HUES6 (cell line): ENCODE measurements around the gene ZNF544.
A peak's percentile ranks its signal among the peaks of the same experiment; 100 is the strongest.

ENCODE experiments used
- H3K27ac ChIP-seq: 2 replicates; pipeline ENCODE4 v1.7.0; 2013; ENCODE audit warnings: low read depth, mild to moderate bottlenecking, low read length, inconsistent platforms
- H3K27me3 ChIP-seq: 2 replicates; pipeline ENCODE4 v1.6.1; 2013; ENCODE audit warnings: low read length; ENCODE audit not compliant: control insufficient read depth, insufficient read depth
- H3K36me3 ChIP-seq: 2 replicates; pipeline ENCODE4 v1.6.1; 2013; ENCODE audit warnings: low read length; ENCODE audit not compliant: control insufficient read depth, insufficient read depth
- H3K4me1 ChIP-seq: 2 replicates; pipeline ENCODE4 v1.6.1; 2013; ENCODE audit warnings: low read length; ENCODE audit not compliant: control insufficient read depth, insufficient read depth
- H3K4me3 ChIP-seq: 2 replicates; pipeline ENCODE4 v1.5.1; 2013; ENCODE audit warnings: low read depth, low read length
- H3K9ac ChIP-seq: one replicate; pipeline ENCODE4 v1.6.1; 2013; ENCODE audit warnings: mild to moderate bottlenecking, low read length
- H3K9me3 ChIP-seq: 2 replicates; pipeline ENCODE4 v1.6.1; 2013; ENCODE audit warnings: low read depth, low read length; ENCODE audit not compliant: control insufficient read depth, insufficient read depth

ZNF544 gene

GRCh38 chr19:58277748-58278540 is 49.2 kb downstream of the ZNF544 start:
- Histone ChIP-seq H3K27me3 (no peaks in the 10 kb centered on the region), H3K4me3 (peak overlapping the region; percentile 95), H3K4me1 (peaks cover 6% of the 10 kb centered on the region), H3K36me3 (peaks cover 35% of the 10 kb centered on the region), H3K27ac (peak overlapping the region; percentile 72), H3K9ac (peak overlapping the region; percentile 88), H3K9me3 (peaks cover 18% of the 10 kb centered on the region; the same call in 1 of the 2 replicates)

- Histone ChIP-seq H3K4me3 (peak within 1 kb of the TSS; percentile 95), H3K4me1 (peaks cover 6% of the 10 kb centered on the region), H3K27me3 (no peaks in the 10 kb centered on the region), H3K27ac (peak within 1 kb of the TSS; percentile 85), H3K9ac (peak within 1 kb of the TSS; percentile 88), H3K9me3 (peaks cover 16% of the 10 kb centered on the region; the same call in 1 of the 2 replicates), H3K36me3 (peaks cover 35% of the 10 kb centered on the region)
Observed at GRCh38 chr19:58278541-58279041, 49.9 kb downstream of the ZNF544 start, which contains the start of gene ZNF8. Gene ZNF8 (plus strand): TSS chr19:58278955. CDS start chr19:58279082, 127 bp downstream.

- H3K9ac ChIP-seq: peak overlapping the region; percentile 88
- no peaks in the 10 kb centered on the region for H3K27me3 ChIP-seq
- peak overlapping the region; percentile 85 for H3K27ac ChIP-seq
- peak overlapping the region; percentile 95 for H3K4me3 ChIP-seq
- H3K9me3 ChIP-seq: peaks cover 16% of the 10 kb centered on the region; the same call in 1 of the 2 replicates
- peaks cover 6% of the 10 kb centered on the region for H3K4me1 ChIP-seq
- peaks cover 33% of the 10 kb centered on the region for H3K36me3 ChIP-seq
Observed at GRCh38 chr19:58279042-58279924, 50.6 kb downstream of the ZNF544 start.

- Histone ChIP-seq H3K4me3 (peak overlapping the region; percentile 95), H3K9ac (no peak overlapping the region), H3K4me1 (peaks cover 6% of the 10 kb centered on the region), H3K9me3 (peaks cover 17% of the 10 kb centered on the region; the same call in 1 of the 2 replicates), H3K36me3 (peaks cover 31% of the 10 kb centered on the region), H3K27ac (no peak overlapping the region), H3K27me3 (no peaks in the 10 kb centered on the region)
Observed at GRCh38 chr19:58279925-58280316, 51.2 kb downstream of the ZNF544 start.

- H3K27me3 ChIP-seq: no peaks in the 10 kb centered on the region
- no peak overlapping the region for H3K27ac ChIP-seq
- H3K36me3 ChIP-seq: peaks cover 69% of the 10 kb centered on the region
- H3K9me3 ChIP-seq: peaks cover 12% of the 10 kb centered on the region; the same call in 1 of the 2 replicates
- peaks cover 6% of the 10 kb centered on the region for H3K4me1 ChIP-seq
- H3K4me3 ChIP-seq: no peak overlapping the region
- H3K9ac ChIP-seq: no peak overlapping the region
Observed at GRCh38 chr19:58284199-58284598, 55.5 kb downstream of the ZNF544 start.

- H3K27ac ChIP-seq: no peak overlapping the region
- no peak overlapping the region for H3K4me3 ChIP-seq
- H3K4me1 ChIP-seq: no peaks in the 10 kb centered on the region
- H3K9ac ChIP-seq: no peak overlapping the region
- no peaks in the 10 kb centered on the region for H3K27me3 ChIP-seq
- H3K36me3 ChIP-seq: peaks cover 95% of the 10 kb centered on the region
- peaks cover 25% of the 10 kb centered on the region for H3K9me3 ChIP-seq
Observed at GRCh38 chr19:58291943-58292342, 63.2 kb downstream of the ZNF544 start.

- Histone ChIP-seq H3K36me3 (peaks cover 90% of the 10 kb centered on the region), H3K27ac (no peak overlapping the region), H3K9ac (no peak overlapping the region), H3K4me3 (no peak overlapping the region), H3K27me3 (no peaks in the 10 kb centered on the region), H3K9me3 (peaks cover 25% of the 10 kb centered on the region), H3K4me1 (no peaks in the 10 kb centered on the region)
Observed at GRCh38 chr19:58294743-58295374, 66.1 kb downstream of the ZNF544 start.

GRCh38 chr19:58296104-58296503 is 67.4 kb downstream of the ZNF544 start:
- H3K4me3 ChIP-seq: no peak overlapping the region
- H3K36me3 ChIP-seq: peaks cover 93% of the 10 kb centered on the region
- no peak overlapping the region for H3K9ac ChIP-seq
- peaks cover 25% of the 10 kb centered on the region for H3K9me3 ChIP-seq
- no peak overlapping the region for H3K27ac ChIP-seq
- no peaks in the 10 kb centered on the region for H3K4me1 ChIP-seq
- no peaks in the 10 kb centered on the region for H3K27me3 ChIP-seq

GRCh38 chr19:58300620-58301019 is 71.9 kb downstream of the ZNF544 start:
- H3K36me3 ChIP-seq: peaks cover 53% of the 10 kb centered on the region
- H3K9me3 ChIP-seq: no peaks in the 10 kb centered on the region
- no peak overlapping the region for H3K4me3 ChIP-seq
- H3K9ac ChIP-seq: no peak overlapping the region
- no peaks in the 10 kb centered on the region for H3K4me1 ChIP-seq
- no peaks in the 10 kb centered on the region for H3K27me3 ChIP-seq
- H3K27ac ChIP-seq: no peak overlapping the region

GRCh38 chr19:58304255-58304654 is 75.5 kb downstream of the ZNF544 start:
- Histone ChIP-seq H3K4me1 (no peaks in the 10 kb centered on the region), H3K9ac (no peak overlapping the region), H3K4me3 (peak overlapping the region; percentile 92), H3K36me3 (peaks cover 44% of the 10 kb centered on the region), H3K9me3 (no peaks in the 10 kb centered on the region), H3K27me3 (no peaks in the 10 kb centered on the region), H3K27ac (no peak overlapping the region)
